ENCODE data around the gene TSKS. TPM values are rescaled to one million over a fixed set of nuclear protein-coding genes. Genes with fewer than 3 reads are reported as not detected.

Gene TSKS
- total RNA-seq, 1 experiment from 2014 or later, result 0.76 TPM

DNA sequence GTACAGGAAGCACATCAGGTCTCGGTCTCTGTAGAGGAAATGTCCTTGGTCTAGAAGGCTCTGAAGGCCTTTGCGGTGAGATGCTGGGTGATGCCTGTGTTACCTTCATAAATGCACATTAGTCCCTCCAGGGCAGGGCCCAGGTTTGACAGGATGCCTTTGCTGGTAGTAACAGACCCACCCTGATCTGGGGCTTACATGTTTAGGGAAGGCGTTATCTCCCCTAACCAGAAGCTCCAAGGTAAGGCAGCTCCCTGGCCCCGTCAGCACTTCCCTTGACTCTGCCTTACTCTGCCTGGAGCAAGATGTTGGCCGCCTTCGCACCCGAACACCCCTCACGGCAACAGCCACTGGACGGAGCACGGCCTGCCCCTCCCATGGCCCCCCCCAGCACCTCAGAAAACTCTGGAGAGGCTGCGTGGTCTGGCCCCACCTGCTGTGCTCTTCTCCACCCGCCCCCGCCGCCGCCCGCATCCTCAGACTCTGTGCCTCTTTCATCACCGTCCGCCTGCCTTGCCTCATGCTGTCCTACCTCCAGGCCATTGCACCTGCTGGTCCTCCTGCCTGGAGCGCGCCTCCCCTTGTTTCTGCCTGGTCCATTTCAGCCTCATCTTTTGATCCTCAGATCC, 12.8 kb upstream of the TSKS start:
- TF ChIP-seq SRF (IDR thresholded peaks at IDR 0.05; ENCODE audit: low read depth) (no peak), EZH2 (IDR thresholded peaks at IDR 0.05) (no peak), SIN3A (IDR thresholded peaks at IDR 0.05; ENCODE audit: low read depth) (no peak), EGR1 (IDR thresholded peaks at IDR 0.05; ENCODE audit: low read depth) (no peak), JUND (IDR thresholded peaks at IDR 0.05) (no peak)
- TF ChIP-seq, protein P1, sequence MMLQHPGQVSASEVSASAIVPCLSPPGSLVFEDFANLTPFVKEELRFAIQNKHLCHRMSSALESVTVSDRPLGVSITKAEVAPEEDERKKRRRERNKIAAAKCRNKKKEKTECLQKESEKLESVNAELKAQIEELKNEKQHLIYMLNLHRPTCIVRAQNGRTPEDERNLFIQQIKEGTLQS (IDR thresholded peaks at IDR 0.05), result no peak
- TF ChIP-seq, protein P2, sequence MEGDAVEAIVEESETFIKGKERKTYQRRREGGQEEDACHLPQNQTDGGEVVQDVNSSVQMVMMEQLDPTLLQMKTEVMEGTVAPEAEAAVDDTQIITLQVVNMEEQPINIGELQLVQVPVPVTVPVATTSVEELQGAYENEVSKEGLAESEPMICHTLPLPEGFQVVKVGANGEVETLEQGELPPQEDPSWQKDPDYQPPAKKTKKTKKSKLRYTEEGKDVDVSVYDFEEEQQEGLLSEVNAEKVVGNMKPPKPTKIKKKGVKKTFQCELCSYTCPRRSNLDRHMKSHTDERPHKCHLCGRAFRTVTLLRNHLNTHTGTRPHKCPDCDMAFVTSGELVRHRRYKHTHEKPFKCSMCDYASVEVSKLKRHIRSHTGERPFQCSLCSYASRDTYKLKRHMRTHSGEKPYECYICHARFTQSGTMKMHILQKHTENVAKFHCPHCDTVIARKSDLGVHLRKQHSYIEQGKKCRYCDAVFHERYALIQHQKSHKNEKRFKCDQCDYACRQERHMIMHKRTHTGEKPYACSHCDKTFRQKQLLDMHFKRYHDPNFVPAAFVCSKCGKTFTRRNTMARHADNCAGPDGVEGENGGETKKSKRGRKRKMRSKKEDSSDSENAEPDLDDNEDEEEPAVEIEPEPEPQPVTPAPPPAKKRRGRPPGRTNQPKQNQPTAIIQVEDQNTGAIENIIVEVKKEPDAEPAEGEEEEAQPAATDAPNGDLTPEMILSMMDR (IDR thresholded peaks at IDR 0.05 in 2 of 3, conservative IDR thresholded peaks at IDR 0.05 in 1 of 3; ENCODE audit: borderline replicate concordance in 1 of 3, insufficient read depth in 1 of 3, low read depth in 2 of 3, low read length in 2 of 3), result no peak
- TF ChIP-seq, protein P3, sequence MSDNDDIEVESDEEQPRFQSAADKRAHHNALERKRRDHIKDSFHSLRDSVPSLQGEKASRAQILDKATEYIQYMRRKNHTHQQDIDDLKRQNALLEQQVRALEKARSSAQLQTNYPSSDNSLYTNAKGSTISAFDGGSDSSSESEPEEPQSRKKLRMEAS (IDR thresholded peaks at IDR 0.05), result no peak
- no peaks in the 10 kb centered on the region for H3K36me3 ChIP-seq (ENCODE audit: control insufficient read depth in 1 of 2, insufficient read depth in 2 of 2, low read length in 2 of 2)
- POLR2A ChIA-PET, result no interaction called here
- H3K27ac ChIP-seq (ENCODE audit: low read depth, low read length), result no peak overlapping the region
- DNase-seq (ENCODE audit: low read depth, low spot score) (no peak), ATAC-seq (no peak)
- H3K4me3 ChIP-seq (replicated peaks in 1 of 2; ENCODE audit: low read depth in 1 of 2, low read length in 2 of 2), result no peak overlapping the region
- no peak overlapping the region for H3K9ac ChIP-seq (ENCODE audit: low read length)
- intact Hi-C loops (cut with micrococcal nuclease), result no loop called here
- BruUV-seq (replicated peaks), result no TSS peak
- H3K4me2 ChIP-seq (ENCODE audit: low read length), result no peak overlapping the region
- no peaks in the 10 kb centered on the region for H3K27me3 ChIP-seq (ENCODE audit: insufficient read depth, low read length)
- CTCF ChIA-PET, result no interaction called here
- no peaks in the 10 kb centered on the region for H4K20me1 ChIP-seq (ENCODE audit: insufficient read depth)
- no peaks in the 10 kb centered on the region for H3K9me3 ChIP-seq (ENCODE audit: control insufficient read depth in 1 of 2, insufficient read depth in 1 of 2, low read depth in 1 of 2, low read length in 2 of 2)
- H2AFZ ChIP-seq (ENCODE audit: low read depth, low read length, poor library complexity, severe bottlenecking), result no peak overlapping the region
- H3K9me2 ChIP-seq (ENCODE audit: insufficient read depth), result no peaks in the 10 kb centered on the region
- peaks cover 4% of the 10 kb centered on the region; the same call in 1 of the 2 replicates for H3K79me2 ChIP-seq (ENCODE audit: insufficient read depth, low read length)
- no peaks in the 10 kb centered on the region for H3K4me1 ChIP-seq (ENCODE audit: control insufficient read depth in 1 of 2, insufficient read depth in 2 of 2, low read length in 2 of 2)
- RAD21 ChIA-PET (ENCODE audit: low non-redundant PET in 1 of 2, low total read pairs in 2 of 2, uncharacterized antibody in 2 of 2, unreplicated experiment in 2 of 2), result no interaction called here

DNA sequence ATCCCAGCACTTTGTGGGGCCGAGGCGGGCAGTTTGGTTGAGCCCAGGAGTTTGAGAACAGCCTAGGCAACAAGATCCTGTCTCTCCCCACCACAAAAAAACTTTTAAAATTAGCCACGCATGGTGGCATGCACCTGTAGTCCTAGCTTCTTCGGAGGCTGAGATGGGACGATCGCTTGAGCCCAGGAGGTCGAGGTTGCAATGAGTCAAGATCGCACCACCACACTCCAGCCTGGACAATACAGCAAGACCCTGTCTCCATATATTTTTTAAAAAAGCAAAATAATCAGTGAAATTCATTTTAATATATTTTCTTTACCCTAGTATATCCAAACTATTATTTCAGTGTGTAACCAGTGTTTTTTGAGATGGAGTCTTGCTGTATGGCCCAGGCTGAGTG, 11.9 kb upstream of the TSKS start:
- TF ChIP-seq, protein P4, sequence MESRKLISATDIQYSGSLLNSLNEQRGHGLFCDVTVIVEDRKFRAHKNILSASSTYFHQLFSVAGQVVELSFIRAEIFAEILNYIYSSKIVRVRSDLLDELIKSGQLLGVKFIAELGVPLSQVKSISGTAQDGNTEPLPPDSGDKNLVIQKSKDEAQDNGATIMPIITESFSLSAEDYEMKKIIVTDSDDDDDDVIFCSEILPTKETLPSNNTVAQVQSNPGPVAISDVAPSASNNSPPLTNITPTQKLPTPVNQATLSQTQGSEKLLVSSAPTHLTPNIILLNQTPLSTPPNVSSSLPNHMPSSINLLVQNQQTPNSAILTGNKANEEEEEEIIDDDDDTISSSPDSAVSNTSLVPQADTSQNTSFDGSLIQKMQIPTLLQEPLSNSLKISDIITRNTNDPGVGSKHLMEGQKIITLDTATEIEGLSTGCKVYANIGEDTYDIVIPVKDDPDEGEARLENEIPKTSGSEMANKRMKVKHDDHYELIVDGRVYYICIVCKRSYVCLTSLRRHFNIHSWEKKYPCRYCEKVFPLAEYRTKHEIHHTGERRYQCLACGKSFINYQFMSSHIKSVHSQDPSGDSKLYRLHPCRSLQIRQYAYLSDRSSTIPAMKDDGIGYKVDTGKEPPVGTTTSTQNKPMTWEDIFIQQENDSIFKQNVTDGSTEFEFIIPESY (IDR thresholded peaks at IDR 0.05; ENCODE audit: extremely low read depth, insufficient replicate concordance, low read length), result no peak
- TF ChIP-seq FOSL1 (IDR thresholded peaks at IDR 0.05; ENCODE audit: low read depth), result no peak
- no peak for TF ChIP-seq YY1 (IDR thresholded peaks at IDR 0.05; ENCODE audit: extremely low read depth, insufficient replicate concordance, low read depth, low read length)
- TF ChIP-seq, protein P2 (IDR thresholded peaks at IDR 0.05 in 2 of 3, conservative IDR thresholded peaks at IDR 0.05 in 1 of 3; ENCODE audit: borderline replicate concordance in 1 of 3, insufficient read depth in 1 of 3, low read depth in 2 of 3, low read length in 2 of 3), result no peak
- no peak for TF ChIP-seq SIN3A (IDR thresholded peaks at IDR 0.05; ENCODE audit: low read depth)
- no peak for TF ChIP-seq SRF (IDR thresholded peaks at IDR 0.05; ENCODE audit: low read depth)
- TF ChIP-seq RAD21 (IDR thresholded peaks at IDR 0.05; ENCODE audit: low read depth), result no peak
- CTCF ChIA-PET, result no interaction called here
- Histone ChIP-seq H3K4me2 (ENCODE audit: low read length) (no peak overlapping the region), H3K36me3 (ENCODE audit: control insufficient read depth in 1 of 2, insufficient read depth in 2 of 2, low read length in 2 of 2) (no peaks in the 10 kb centered on the region), H3K4me1 (ENCODE audit: control insufficient read depth in 1 of 2, insufficient read depth in 2 of 2, low read length in 2 of 2) (no peaks in the 10 kb centered on the region), H3K79me2 (ENCODE audit: insufficient read depth, low read length) (peaks cover 9% of the 10 kb centered on the region), H3K9me2 (ENCODE audit: insufficient read depth) (no peaks in the 10 kb centered on the region), H3K9me3 (ENCODE audit: control insufficient read depth in 1 of 2, insufficient read depth in 1 of 2, low read depth in 1 of 2, low read length in 2 of 2) (no peaks in the 10 kb centered on the region), H3K27ac (ENCODE audit: low read depth, low read length) (no peak overlapping the region), H3K27me3 (ENCODE audit: insufficient read depth, low read length) (no peaks in the 10 kb centered on the region), H3K9ac (ENCODE audit: low read length) (no peak overlapping the region), H2AFZ (ENCODE audit: low read depth, low read length, poor library complexity, severe bottlenecking) (no peak overlapping the region), H3K4me3 (replicated peaks in 1 of 2; ENCODE audit: low read depth in 1 of 2, low read length in 2 of 2) (no peak overlapping the region), H4K20me1 (ENCODE audit: insufficient read depth) (no peaks in the 10 kb centered on the region)
- DNase-seq (ENCODE audit: low read depth, low spot score), result no peak
- RAD21 ChIA-PET (ENCODE audit: low non-redundant PET in 1 of 2, low total read pairs in 2 of 2, uncharacterized antibody in 2 of 2, unreplicated experiment in 2 of 2), result no interaction called here
- no peak for ATAC-seq
- intact Hi-C loops (cut with micrococcal nuclease), result no loop called here
- BruUV-seq (replicated peaks), result no TSS peak
- POLR2A ChIA-PET, result no interaction called here
